Measurements from ENCODE around the gene S100P.

S100P gene

DNA sequence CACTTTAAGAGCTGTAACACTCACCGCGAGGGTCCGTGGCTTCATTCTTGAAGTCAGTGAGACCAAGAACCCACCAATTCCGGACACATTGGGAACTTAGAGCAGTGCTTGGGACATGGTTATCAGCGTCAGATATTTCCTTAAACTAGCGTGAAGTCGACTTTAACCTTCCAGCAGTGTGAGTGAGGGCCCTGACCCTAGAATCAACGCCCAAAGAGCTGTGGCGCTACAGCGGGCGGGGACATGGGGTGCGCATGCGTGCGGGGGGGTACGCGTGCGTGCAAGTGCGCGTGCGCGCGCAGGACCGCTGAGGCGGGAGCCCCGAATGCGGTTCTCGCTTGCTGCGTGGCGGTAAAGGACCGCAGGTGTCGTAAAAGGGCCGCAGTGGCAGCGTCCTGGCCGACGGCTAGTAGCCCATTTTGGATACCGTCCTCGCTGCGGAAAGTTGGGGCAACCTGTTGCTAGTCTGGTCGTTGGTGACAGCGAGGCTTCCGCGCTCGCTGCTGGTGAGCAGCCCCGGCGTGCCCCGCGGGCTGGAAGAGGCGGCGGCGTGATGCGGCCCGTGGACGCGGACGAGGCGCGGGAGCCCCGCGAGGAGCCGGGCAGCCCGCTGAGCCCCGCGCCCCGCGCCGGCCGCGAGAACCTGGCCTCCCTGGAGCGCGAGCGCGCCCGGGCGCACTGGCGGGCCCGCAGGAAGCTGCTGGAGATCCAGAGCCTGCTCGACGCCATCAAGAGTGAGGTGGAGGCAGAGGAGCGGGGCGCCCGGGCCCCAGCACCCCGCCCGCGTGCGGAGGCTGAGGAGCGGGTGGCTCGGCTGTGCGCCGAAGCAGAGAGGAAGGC is 19.8 kb upstream of the S100P start:
- DNase-seq (ENCODE audit: low read depth, low spot score): peak; percentile 94
- in situ Hi-C loops (cut with HindIII; ENCODE audit: low sequenced_read_pairs): no loop called here
- peak overlapping the region; percentile 56 for H3K4me3 ChIP-seq (ENCODE audit: low read depth, low read length)
- TF ChIP-seq, protein P1, sequence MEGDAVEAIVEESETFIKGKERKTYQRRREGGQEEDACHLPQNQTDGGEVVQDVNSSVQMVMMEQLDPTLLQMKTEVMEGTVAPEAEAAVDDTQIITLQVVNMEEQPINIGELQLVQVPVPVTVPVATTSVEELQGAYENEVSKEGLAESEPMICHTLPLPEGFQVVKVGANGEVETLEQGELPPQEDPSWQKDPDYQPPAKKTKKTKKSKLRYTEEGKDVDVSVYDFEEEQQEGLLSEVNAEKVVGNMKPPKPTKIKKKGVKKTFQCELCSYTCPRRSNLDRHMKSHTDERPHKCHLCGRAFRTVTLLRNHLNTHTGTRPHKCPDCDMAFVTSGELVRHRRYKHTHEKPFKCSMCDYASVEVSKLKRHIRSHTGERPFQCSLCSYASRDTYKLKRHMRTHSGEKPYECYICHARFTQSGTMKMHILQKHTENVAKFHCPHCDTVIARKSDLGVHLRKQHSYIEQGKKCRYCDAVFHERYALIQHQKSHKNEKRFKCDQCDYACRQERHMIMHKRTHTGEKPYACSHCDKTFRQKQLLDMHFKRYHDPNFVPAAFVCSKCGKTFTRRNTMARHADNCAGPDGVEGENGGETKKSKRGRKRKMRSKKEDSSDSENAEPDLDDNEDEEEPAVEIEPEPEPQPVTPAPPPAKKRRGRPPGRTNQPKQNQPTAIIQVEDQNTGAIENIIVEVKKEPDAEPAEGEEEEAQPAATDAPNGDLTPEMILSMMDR (IDR thresholded peaks at IDR 0.05; ENCODE audit: low read depth, low read length): no peak

DNA sequence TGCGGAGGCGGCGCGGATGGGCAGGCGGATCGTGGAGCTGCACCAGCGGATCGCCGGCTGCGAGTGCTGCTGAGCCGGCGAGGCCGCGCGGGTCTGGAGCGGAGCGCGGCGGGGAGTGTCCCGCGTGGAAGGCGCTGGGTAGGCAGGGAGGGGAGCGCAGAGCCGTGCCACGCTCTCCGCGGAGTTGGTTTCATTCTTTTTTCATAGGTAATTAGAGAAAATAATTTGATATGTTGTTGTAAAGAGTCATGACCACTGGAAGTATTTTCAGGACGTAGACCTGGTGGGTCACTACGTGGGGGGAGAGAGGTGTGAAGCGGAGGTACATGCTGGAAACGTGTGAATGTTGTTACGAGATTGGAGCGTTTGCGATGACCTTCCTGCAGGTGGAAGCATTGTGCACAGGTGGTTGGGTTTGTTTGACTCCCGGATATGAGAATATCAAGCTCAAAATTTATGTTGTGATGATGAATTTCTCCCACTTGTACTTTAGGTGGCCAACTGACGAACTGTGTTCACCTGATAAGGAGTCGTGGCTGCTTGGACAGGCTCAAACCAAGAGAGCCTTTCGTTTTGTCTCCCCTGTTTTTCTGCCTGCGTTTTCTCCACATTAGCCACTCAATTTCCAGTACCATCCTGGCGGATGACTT is 19.1 kb upstream of the S100P start:
- in situ Hi-C loops (cut with HindIII; ENCODE audit: low sequenced_read_pairs): no loop called here

GRCh38 chr4:6676722-6677558 is 16.7 kb upstream of the S100P start:
- no peak overlapping the region for H3K4me3 ChIP-seq (ENCODE audit: low read depth, low read length)
- TF ChIP-seq, protein P1 (IDR thresholded peaks at IDR 0.05; ENCODE audit: low read depth, low read length): no peak
- no peak for DNase-seq (ENCODE audit: low read depth, low spot score)
- in situ Hi-C loops (cut with HindIII; ENCODE audit: low sequenced_read_pairs): no loop called here

More for the DNA sequence above, 19.1 kb upstream of the S100P start:
- TF ChIP-seq, protein P1 (IDR thresholded peaks at IDR 0.05; ENCODE audit: low read depth, low read length): peak; percentile 39
- DNase-seq (ENCODE audit: low read depth, low spot score): peak; percentile 29
- peak overlapping the region; percentile 56 for H3K4me3 ChIP-seq (ENCODE audit: low read depth, low read length)

GRCh38 chr4:6680372-6681034 is 13.2 kb upstream of the S100P start:
- in situ Hi-C loops (cut with HindIII; ENCODE audit: low sequenced_read_pairs): no loop called here
- TF ChIP-seq, protein P1 (IDR thresholded peaks at IDR 0.05; ENCODE audit: low read depth, low read length): no peak
- H3K4me3 ChIP-seq (ENCODE audit: low read depth, low read length): no peak overlapping the region
- no peak for DNase-seq (ENCODE audit: low read depth, low spot score)

DNA sequence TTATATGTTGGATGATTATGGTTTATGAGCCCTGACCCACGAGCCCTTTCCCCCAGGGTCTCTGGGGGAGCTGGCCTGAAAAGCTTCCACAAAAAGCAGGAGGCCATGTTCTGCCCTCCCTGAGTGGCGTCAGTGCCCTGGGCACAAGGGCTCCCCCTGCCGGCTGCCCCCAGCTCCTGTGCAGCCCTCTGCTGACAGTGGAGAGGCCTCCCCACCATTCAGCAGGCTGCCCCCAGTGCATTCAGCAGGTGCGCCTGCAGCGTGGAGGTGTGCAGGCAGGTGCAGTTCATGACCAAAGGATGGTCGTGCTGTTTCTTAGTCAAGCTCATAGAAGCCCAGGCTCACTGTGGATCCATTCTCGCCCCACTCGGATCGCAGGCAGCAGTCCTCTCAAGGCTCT is 12.5 kb upstream of the S100P start:
- in situ Hi-C loops (cut with HindIII; ENCODE audit: low sequenced_read_pairs): no loop called here
- no peak for DNase-seq (ENCODE audit: low read depth, low spot score)
- no peak overlapping the region for H3K4me3 ChIP-seq (ENCODE audit: low read depth, low read length)
- TF ChIP-seq, protein P1 (IDR thresholded peaks at IDR 0.05; ENCODE audit: low read depth, low read length): no peak

Measured in astrocyte of the spinal cord (primary cell).